Measurements from ENCODE around the gene LSS. TPM values are rescaled to one million over a fixed set of nuclear protein-coding genes. Genes with fewer than 3 reads are reported as not detected.

LSS gene
- polyA plus RNA-seq, 1 donor (not counting 4 experiments of a cell fraction or from before 2014, with no cell fraction given): 105 TPM

DNA sequence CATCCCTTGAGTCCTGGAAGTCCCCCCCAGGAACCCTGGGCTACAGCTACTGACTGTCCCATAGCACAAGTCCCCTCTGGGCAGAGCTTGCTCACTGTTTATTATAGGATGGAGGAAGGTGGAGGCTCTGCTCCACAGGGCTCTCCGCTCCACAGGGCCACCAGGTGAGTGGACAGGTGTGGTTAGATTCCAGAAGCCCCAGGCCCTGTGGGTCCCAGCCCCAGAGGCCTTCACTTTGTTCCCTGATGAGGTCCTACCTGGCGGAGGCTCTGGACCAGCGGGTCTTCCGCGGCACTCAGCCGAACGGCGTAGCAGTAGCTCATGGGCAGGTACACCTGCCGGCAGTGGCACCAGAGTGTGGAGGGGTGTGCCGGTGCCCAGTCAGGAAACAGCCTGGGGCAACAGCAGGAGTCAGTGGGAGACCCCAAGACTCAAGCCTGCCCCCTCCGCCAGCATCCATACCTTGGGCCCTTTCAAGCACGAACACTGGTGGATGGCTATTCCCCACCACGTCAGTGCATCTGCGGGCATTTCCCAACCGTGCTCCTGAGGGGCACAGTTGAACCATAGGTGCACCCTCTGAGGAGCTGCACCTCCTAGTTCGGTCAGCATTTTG, 12.3 kb downstream of the LSS start:
- H3K27me3 ChIP-seq (ENCODE audit: control insufficient read depth, extremely low read depth, insufficient read depth, low read length): no peaks in the 10 kb centered on the region
- peaks cover 60% of the 10 kb centered on the region for H3K79me2 ChIP-seq (ENCODE audit: control insufficient read depth, insufficient read depth, low read length)
- no peaks in the 10 kb centered on the region for H3K4me1 ChIP-seq (ENCODE audit: control insufficient read depth, extremely low read depth, insufficient read depth, low read length)
- H2AFZ ChIP-seq (ENCODE audit: control insufficient read depth, low read length): no peak overlapping the region
- H3K36me3 ChIP-seq (ENCODE audit: control insufficient read depth in 2 of 2, extremely low read depth in 1 of 2, insufficient read depth in 2 of 2, low read length in 2 of 2): peaks cover 57 to 60% of the 10 kb centered on the region in 2 experiments
- no peak for TF ChIP-seq EZH2 (IDR thresholded peaks at IDR 0.05; ENCODE audit: low read length)
- TF ChIP-seq, protein P1, sequence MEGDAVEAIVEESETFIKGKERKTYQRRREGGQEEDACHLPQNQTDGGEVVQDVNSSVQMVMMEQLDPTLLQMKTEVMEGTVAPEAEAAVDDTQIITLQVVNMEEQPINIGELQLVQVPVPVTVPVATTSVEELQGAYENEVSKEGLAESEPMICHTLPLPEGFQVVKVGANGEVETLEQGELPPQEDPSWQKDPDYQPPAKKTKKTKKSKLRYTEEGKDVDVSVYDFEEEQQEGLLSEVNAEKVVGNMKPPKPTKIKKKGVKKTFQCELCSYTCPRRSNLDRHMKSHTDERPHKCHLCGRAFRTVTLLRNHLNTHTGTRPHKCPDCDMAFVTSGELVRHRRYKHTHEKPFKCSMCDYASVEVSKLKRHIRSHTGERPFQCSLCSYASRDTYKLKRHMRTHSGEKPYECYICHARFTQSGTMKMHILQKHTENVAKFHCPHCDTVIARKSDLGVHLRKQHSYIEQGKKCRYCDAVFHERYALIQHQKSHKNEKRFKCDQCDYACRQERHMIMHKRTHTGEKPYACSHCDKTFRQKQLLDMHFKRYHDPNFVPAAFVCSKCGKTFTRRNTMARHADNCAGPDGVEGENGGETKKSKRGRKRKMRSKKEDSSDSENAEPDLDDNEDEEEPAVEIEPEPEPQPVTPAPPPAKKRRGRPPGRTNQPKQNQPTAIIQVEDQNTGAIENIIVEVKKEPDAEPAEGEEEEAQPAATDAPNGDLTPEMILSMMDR (optimal IDR thresholded peaks at IDR 0.05 in 1 of 3, IDR thresholded peaks at IDR 0.05 in 1 of 3, conservative IDR thresholded peaks at IDR 0.05 in 1 of 3; ENCODE audit: extremely low read depth in 1 of 3, insufficient read depth in 2 of 3, low read length in 3 of 3): no peak
- FAIRE-seq: no peak
- no peak for DNase-seq (ENCODE audit: low read depth, low spot score)
- no peaks in the 10 kb centered on the region for H3K9me3 ChIP-seq (ENCODE audit: control insufficient read depth, low read depth, low read length)
- H3K4me3 ChIP-seq (ENCODE audit: control insufficient read depth in 2 of 3, extremely low read depth in 1 of 3, insufficient read depth in 2 of 3, low read depth in 1 of 3, low read length in 3 of 3): no peak overlapping the region
- dilution Hi-C loops (cut with MboI; ENCODE audit: extremely low pct_ligation_motif_present, low sequenced_read_pairs): no loop called here
- H3K27ac ChIP-seq (ENCODE audit: control insufficient read depth, insufficient read depth, low read length): no peak overlapping the region
- H4K20me1 ChIP-seq (ENCODE audit: control insufficient read depth, extremely low read depth, insufficient read depth, low read length): peaks cover 24% of the 10 kb centered on the region
- H3K9ac ChIP-seq (ENCODE audit: control insufficient read depth, extremely low read depth, insufficient read depth, low read length): no peak overlapping the region
- H3K9me1 ChIP-seq (ENCODE audit: control insufficient read depth, extremely low read depth, insufficient read depth, low read length): no peaks in the 10 kb centered on the region
- no peak overlapping the region for H3K4me2 ChIP-seq (ENCODE audit: control insufficient read depth, extremely low read depth, insufficient read depth, low read depth, low read length)

DNA sequence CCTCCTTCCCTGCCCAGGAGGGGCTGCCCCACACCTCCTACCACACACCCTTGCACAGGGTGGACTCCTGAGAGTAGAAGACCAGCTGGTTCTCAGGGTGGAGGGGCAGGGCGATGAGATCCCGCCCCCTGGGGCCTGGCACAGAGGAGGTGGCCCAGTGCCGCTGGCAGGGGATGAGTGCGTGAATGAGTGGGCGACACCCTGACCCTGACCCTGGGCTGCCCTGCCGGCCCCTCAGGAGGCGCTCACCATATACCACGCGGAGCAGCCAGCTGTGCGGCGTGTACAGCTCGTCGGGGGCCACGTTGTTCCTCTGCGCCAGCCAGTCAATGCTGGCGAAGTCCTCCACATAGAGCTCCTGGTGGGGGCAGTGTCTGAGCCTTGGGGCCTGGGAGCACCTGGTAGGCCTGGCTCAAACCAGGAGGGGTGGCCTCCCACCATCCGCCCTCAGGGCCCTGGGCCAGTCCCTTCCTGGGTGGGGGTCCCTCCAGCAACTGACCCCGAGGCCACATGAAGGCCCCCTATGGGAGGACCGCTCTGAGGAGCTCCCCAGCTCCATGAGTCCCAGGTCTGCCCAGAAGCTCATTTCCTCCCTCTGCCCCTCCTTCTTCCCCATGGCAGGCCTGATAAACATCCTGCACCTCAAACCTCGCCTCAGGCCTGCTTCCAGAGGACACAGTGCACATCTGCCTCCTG, 13.0 kb downstream of the LSS start:
- Histone ChIP-seq H3K27me3 (ENCODE audit: control insufficient read depth, extremely low read depth, insufficient read depth, low read length) (no peaks in the 10 kb centered on the region), H4K20me1 (ENCODE audit: control insufficient read depth, extremely low read depth, insufficient read depth, low read length) (peaks cover 24% of the 10 kb centered on the region), H3K4me1 (ENCODE audit: control insufficient read depth, extremely low read depth, insufficient read depth, low read length) (no peaks in the 10 kb centered on the region), H3K9me3 (ENCODE audit: control insufficient read depth, low read depth, low read length) (no peaks in the 10 kb centered on the region), H3K79me2 (ENCODE audit: control insufficient read depth, insufficient read depth, low read length) (peaks cover 54% of the 10 kb centered on the region), H3K9ac (ENCODE audit: control insufficient read depth, extremely low read depth, insufficient read depth, low read length) (no peak overlapping the region), H3K36me3 (ENCODE audit: control insufficient read depth in 2 of 2, extremely low read depth in 1 of 2, insufficient read depth in 2 of 2, low read length in 2 of 2) (peaks cover 59 to 61% of the 10 kb centered on the region in 2 experiments), H3K4me3 (ENCODE audit: control insufficient read depth in 2 of 3, extremely low read depth in 1 of 3, insufficient read depth in 2 of 3, low read depth in 1 of 3, low read length in 3 of 3) (no peak overlapping the region), H3K4me2 (ENCODE audit: control insufficient read depth, extremely low read depth, insufficient read depth, low read depth, low read length) (no peak overlapping the region), H3K9me1 (ENCODE audit: control insufficient read depth, extremely low read depth, insufficient read depth, low read length) (no peaks in the 10 kb centered on the region), H3K27ac (ENCODE audit: control insufficient read depth, insufficient read depth, low read length) (no peak overlapping the region), H2AFZ (ENCODE audit: control insufficient read depth, low read length) (no peak overlapping the region)
- no peak for DNase-seq (ENCODE audit: low read depth, low spot score)
- TF ChIP-seq EZH2 (IDR thresholded peaks at IDR 0.05; ENCODE audit: low read length): no peak
- TF ChIP-seq, protein P1 (optimal IDR thresholded peaks at IDR 0.05 in 1 of 3, IDR thresholded peaks at IDR 0.05 in 1 of 3, conservative IDR thresholded peaks at IDR 0.05 in 1 of 3; ENCODE audit: extremely low read depth in 1 of 3, insufficient read depth in 2 of 3, low read length in 3 of 3): no peak
- dilution Hi-C loops (cut with MboI; ENCODE audit: extremely low pct_ligation_motif_present, low sequenced_read_pairs): no loop called here
- no peak for FAIRE-seq
